HG02678 (cell line): ENCODE results near the gene SECISBP2L.

Experiments
- ATAC-seq: cut with Tn5 transposase; IDR thresholded peaks from one replicate; pipeline ENCODE4 v1.9.1; 2021; ENCODE audit warnings: mild to moderate bottlenecking, moderate library complexity; ENCODE audit not compliant: unreplicated experiment

Gene SECISBP2L

DNA sequence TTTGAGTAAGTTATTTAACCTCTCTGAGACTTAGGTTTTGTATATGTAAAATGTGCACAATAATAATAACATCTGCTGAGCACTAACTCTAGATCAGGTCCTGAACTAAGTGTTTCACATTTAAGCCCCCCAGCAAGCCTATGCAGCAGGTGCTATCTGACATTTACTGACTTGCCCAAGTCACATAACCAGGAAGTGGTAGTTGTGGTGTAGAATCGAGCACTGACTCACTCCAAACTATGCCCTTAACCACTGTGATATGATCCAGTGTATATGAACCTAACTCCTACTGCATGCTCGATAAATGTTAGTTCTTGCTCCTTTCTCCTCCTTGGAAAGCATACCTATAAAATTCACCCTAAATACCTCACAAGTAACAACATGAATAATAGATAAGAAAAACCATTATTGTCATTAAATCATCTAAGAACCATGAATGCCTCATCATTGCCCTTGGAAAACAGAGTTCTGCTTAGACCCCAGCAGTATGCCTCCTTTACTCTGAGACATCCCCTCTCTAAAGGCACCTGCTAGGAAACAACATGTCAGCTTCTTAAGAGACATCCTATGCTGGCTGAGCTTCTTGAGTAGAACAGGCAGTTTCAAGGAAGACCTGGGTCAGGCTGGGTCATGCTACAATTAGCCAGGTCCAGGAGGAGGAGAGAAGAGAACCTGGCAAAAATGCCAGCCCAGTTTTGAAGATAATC, 79.5 kb downstream of the SECISBP2L start:
- peak; percentile 77 for ATAC-seq

DNA sequence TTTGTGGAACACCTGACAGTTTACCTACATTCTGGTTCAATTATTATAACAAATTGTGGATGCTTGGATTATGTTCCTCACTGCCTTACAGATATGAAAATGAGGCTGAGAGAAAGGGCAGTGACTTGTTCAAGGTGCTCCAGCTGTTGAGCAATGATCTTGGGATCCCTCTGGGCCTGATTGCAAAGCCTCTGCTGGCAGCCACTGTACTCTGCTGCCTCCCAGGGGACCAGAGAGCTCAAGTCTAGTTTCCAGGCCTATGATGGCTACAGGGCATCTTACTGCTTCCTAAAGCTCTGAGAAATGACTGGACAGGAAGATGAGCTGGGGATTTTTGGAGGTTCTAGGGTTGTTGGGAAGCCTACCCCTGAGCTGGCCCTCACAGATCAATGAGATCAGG, 80.3 kb downstream of the SECISBP2L start:
- peak; percentile 55 for ATAC-seq

DNA sequence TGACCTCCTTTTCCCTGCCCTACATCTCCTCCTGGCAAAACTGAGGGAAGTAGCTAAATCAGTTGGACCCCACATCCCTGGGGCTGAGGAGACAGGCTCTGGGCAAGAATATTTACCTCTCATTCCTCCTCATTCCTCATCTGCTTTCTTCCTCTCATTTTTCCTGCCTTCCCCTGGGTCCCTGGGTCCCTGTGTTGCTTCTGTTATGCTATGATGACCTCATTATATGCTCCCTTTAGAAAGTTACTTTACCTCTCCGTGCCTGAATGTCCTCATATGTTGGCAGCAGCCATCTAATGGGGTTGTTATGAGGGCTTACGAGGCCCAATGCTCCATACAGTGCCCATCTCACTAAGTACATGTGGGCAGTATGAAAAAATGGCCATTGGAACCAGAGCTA, 81.3 kb downstream of the SECISBP2L start:
- ATAC-seq, result no peak

DNA sequence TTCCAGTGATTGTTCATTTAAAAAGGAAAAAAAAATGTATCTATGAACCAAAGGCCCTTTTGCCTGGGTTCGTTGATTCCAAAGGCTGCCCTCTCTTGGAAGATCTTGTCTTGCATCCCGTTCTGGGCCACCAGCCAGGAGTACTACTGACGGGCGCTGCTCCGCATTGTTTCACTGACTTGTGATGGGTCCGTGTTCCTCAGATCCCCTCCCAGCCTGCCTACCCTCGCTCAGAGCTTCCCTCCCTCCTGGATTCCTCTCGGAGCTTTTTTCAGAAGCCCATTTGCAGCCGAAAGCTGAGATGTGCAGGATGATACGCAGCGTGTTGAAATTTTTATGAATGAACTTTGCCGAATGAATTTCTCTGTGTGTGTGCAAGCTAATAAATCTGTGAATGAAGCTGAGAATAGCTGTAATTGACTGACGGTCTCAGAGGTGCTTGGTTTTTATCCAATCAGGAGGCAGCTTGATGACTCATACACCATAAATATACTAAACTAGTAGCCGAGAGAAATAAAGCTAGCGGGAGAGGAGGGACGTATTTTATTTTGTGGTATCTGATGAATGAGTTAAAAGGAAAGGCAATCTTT, 82.6 kb downstream of the SECISBP2L start, which contains the start of gene SHC4:
SHC4 (minus strand) TSS at position 396 of the 590 bp plus-strand sequence. CDS start 904 bp downstream, outside the sequence.
- ATAC-seq, result peak; percentile 45

- ATAC-seq, result no peak
Measured at GRCh38 chr15:48962662-48963523, 83.4 kb downstream of the SECISBP2L start.

DNA sequence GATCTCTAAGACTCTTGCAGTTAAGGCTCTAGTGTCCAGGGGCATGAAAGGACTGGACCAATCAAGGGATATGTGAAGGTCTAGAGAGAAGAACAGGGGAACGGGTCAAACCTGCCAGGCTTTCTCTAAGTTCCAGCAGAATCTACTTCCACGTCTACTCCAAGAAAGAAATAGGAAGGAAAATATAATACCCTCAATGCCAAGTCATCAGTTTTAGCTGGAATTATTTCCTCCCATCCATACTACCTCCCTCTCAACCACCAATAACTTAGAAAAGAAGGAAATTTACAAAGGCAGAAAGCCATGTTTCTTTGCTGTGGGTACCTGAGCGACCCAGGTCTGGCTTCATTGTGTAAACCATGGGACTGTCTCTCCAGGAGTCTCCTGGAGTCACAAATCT, 90.3 kb downstream of the SECISBP2L start:
- ATAC-seq, result no peak

GRCh38 chr15:48955370-48955769, 90.9 kb downstream of the SECISBP2L start:
- no peak for ATAC-seq

DNA sequence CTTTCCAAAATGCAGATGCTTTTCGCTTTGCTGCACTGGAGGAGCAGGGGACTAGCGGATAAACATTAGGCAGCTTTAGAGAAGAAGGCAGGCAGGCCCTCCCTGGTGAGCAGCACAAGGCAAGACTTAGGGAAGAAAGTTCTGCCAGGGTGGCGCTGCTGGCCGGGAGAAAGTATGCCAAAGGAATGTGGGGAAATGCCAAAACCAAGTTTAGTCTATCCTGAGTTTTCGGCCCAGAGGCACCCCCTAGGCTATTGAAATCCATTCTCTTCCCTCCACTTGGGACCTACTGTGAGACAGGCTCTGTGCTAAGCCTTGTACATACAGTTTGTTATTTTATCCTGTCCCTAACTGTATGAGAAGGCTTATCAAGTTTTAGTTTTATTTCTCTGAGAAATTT, 91.7 kb downstream of the SECISBP2L start:
- no peak for ATAC-seq

DNA sequence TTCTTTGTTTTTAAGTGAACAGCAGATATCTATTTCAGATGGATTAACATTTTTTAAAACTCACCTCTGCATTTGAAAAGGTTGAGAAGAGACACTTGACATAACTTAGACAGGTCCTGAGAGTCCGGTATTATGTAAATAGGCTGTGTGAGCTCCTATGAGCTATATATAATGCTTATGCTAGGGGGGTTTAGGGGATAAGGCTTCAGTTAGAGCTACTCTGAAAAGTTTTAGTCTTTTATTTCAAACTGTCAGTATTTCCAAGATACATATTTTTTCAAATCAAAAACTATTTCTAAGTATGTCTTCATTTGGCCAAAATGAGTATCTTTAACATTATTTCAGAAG, 99.4 kb downstream of the SECISBP2L start:
- ATAC-seq, result no peak

DNA sequence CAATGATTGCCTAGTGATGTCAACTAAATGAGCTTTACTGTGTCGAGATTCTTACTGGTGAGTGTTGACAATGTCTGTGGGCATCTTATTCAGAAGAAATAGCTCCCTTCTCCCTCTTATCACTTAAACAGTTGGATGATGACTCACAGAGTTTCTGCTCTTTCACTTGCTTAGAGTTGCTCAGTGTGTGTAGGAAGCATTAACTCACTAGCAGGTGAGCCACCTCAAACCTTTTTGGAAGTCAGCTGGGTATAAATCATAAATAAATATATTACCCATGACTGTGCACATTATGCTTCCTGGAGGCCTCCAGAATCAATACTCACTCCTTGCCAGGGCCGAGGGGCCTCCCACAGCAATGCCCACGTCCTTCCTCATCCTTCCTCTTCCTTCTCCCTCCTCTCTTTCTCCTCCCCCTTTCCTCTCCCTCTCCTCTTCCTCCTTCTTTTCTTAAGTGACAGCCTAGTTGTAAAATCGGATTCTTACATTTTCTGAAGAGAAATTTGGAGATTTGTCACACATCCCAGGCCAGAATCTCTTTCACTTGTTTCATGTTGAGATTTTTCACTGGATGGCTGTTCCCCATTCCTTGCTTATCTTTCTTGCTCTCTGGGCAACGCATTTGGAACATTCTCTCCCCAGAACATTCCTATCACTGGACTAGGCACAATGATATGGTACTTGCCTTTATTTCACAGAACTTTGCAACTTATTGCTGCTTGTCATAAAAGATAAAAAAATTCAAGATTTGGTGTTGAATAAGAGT, 100.0 kb downstream of the SECISBP2L start:
- no peak for ATAC-seq

DNA sequence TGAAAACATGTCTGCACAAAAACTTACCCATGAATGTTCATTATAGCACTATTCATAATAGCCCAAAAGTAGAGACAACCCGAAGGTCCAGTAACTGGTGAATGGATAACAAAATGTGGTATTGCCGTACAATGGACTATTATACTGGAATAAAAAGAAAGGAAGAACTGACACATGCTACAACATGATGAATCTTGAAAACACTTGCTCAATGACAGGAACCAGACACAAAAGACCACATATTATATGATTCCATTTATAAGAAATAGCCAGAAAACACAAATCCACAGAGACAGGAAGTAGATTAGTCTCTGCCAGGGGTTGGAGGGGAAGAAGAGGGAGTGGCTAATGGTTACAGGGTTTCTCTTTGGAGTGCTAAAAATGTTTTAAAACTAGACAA, 100.9 kb downstream of the SECISBP2L start:
- no peak for ATAC-seq

DNA sequence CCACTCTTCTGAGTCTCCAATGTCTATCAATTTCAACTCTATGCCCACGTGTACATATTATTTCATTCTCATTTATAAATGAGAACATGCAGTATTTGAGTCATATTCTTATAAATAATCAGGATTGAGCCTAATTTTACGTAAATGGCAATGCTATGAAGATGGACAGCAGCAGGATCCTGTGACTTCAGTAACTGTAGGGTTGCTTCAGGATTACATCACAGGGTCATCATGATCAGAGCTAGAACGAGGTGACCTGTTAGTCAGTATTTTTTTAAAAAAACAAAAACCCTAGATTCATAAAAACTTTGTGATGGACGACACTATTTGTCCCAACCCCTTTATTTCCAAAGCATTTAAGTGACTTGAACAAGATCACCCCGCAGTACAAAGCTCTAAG, 104.3 kb downstream of the SECISBP2L start:
- no peak for ATAC-seq

GRCh38 chr15:48940508-48940907, 105.7 kb downstream of the SECISBP2L start:
- peak; percentile 89 for ATAC-seq

- no peak for ATAC-seq
Measured at GRCh38 chr15:48939648-48940047, 106.6 kb downstream of the SECISBP2L start.
